HG02970 (cell line): ENCODE measurements around the gene TRIM4.
"Not testable (repeated sequence)": the region's sequence is repeated elsewhere in the genome, so short reads cannot be mapped to it uniquely, and the experiment has no call there.

Source experiments
- ATAC-seq: cut with Tn5 transposase; IDR thresholded peaks from one replicate; pipeline ENCODE4 v1.9.1; 2021; ENCODE audit warnings: mild to moderate bottlenecking, moderate library complexity, moderate number of reproducible peaks; ENCODE audit not compliant: unreplicated experiment, low FRiP score

TRIM4 gene

DNA sequence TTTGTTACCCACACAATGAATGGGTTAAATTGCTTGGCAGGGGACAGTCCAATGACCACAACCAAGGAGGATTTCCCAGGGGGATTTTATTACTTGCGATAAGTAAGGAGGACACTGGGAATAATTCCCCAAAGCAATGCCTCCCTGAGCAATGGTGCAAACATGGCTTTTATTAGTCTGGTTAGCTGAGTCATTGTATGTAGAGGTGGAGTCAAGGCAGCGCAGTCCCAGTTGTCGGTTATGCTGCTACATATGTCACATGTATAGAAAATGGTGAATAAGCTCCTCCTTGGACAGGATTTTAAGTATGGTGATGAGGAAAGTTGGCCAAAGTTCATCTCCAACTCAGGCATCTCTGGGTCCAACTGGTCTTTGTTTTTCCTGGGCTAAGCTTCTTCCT lies 3.9 kb upstream of the TRIM4 start:
- ATAC-seq = no peak

DNA sequence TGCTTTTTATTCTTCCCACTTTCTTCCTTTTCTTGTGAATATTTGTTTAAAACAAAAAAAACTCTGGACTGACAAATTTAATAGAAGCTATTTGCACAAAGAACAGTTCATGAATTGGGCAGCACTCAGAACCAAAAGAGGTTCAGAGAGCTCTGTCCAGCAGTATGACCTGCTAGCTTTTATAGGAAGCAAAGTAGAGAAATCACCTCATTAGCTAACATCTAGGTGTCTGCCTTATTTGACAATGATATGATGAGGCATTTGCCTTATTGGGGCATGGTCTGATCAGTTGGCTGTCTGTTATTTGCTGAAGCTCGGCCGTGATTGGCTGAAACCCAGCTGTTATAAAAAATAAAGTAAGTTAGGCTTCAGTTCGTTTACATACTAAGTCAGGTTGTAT lies 819 bp upstream of the TRIM4 start:
- no peak for ATAC-seq

DNA sequence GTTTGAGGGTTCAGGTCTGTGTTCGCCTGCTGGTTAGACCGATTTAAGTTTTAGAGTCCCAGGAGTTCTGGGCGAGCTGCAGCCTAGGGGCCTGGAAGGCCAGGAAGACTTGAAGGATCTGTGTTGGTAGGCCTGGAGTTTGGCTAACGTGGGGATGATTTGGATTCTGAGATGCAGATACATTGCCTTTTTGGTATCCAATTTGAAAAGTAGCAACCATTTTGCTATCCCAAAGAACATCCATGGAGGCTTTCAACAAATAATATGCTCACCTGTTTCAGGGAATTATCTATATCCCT lies 433 bp upstream of the TRIM4 start:
- ATAC-seq = no peak

DNA sequence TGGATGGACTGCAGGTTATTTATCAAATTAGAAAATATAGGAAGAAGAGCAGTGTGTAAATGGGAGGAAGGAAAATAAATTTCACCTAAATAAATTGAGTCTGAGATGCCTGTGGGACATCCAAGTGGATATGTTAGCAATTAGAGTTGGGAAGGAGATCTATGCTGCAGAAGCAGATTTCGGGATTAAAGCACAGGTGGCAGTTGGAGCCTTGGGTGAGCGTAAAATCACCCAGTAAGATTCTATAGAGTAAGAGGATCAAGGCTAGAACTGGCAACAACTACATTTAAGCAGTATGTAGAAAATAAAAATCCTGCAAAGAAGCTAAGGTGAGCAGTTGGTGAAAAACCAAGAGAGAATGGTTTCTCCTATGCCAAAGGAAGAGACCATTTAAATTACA lies 8.4 kb downstream of the TRIM4 start:
- no peak for ATAC-seq

DNA sequence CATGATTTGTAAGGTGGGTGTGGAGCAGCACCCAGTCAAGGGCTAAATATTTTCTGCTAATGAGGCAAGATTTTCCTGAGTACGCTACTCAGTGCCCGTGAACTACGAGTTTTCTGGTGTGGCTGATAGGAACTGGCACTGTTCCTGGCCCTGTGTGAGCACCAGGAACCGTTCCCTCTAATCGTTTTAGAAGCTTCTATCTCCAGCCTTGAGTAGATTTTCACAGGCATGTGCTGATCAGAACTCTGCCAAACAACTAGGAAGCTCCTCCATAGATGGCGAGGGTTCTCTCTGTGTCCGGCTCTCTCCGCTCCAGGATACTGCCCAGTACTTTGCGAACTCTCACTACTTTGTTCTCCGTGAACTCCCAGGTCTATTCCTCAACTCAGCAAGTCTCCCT lies 17.7 kb downstream of the TRIM4 start:
- ATAC-seq = no peak

DNA sequence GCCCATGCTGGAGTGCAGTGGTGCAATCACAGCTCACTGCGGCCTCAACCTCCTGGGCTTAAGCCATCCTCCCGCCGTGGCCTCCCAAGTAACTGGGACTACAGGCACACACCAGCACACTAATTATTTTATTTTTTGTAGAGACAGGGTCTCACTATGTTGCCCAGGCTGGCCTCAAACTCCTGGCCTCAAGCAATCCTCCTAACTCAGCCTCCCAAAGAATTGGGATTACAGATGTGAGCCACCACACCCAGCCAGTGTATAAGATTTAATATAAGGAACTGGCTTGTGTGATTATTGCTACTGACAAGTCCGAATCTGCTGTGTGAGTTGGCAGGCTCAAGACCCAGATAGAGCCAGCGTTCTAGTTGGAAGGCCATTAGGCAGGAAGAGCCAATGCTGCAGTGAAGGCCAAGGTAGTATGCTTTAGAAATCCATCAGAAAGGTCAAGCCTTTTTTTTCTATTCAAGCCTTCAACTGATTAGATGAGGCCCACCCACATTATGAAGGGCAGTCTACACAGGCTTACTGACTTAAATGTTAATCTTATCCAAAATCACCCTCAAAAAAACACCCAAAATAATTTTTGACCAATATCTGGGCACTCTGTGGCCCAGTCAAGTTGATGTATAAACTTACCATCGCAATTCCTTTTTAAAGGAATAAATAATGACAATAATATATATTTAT lies 19.4 kb downstream of the TRIM4 start:
- ATAC-seq = no peak

DNA sequence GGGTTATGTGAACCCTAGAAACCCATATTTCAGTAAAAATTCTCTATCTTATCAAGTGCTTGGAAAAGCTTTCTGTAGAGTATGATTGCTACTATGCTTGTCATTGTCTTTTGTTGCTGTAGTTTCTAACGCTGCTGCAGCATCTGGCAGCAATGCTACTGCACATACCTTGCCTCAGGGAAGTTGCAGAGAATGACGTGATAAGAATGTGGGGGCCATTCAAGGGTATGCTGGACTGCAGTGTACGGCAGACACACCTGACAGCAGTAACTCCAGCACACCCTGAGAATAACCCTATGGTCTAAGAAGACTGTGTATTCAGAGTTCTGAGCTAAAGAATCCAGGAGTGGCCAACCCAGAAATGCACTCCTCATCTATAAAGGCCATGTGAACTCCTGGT lies 20.5 kb downstream of the TRIM4 start:
- no peak for ATAC-seq

DNA sequence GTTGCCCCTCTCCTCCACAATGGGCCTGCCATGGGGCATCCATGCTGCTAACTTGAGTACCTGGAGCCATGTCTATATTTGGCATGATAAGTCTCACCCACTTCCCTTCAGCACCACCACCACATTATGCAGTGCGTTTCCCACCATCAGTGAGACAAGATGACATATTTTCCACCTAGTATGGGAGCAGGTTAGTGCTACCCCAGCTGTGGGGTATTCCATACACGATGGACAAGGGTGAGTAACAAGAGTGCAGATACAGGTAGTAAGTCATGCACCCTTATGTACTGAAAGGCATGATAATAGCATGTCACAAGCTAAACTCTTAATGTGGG lies 21.3 kb downstream of the TRIM4 start:
- no peak for ATAC-seq

DNA sequence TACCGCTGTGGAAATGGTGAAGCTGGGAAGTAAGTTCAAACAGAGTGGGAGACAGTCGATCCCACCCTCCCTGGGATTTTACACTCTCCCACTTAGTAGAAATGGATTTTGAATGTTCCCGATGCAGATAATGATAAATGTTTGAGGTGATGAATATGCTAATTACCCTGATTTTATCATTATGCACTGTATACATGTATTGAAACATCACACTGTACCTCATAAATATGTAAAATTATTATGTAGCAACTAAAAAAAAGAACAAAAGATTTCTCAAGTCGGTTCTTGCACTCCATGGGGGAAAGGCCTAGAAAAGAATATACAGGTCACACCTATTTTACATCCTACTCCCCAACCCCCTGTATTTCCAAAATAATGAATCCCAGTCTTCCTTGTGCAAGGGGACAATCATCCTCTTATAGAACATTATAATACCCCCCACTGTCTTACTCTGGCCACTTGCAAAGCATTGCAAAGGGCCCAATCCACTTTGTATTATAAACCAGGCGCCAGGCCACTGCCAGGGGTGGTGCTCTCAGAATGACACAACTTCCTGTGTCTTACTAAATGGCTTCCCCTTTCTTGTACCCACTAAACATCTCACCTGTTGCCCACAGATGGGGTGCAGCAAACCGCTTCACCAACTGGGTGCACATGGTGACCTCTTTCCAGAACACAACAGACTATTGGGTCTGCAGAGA lies 21.9 kb downstream of the TRIM4 start:
- no peak for ATAC-seq

DNA sequence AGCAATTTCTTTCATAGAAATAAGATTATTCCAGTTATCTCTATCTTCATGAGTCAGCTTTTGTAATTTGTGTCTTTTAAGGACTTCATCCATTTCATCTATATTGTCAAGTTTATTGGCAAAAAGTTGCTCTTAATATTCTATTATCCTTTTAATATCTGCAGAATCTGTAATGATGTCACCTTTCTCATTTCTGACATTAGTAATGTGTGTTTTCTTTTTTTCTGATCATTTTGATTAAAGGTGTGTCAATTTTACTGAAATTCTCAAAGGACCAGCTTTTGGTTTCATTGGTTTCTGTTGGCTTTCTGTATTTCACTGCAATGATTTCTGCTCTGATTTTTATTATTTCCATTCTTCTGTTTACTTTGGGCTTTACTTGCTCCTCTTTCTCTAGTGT lies 24.6 kb downstream of the TRIM4 start:
- ATAC-seq = no peak

DNA sequence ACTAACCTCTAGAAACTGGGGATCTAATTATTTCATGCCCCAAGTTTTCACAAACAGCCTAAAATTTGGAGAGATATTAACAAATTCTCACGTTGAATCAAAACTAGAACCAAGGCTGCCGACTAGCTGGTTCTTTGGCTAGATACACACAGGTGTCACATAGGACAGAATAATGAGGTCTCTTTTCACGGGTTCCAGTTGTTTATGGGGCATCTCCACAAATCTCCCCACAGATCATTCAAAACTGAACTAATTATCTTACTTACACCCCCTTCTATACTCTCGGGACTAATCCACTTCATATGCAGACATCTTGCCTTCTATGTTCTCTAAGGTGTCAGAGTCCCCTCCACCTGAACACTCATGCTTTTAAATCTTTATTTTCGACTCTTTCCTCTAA lies 26.1 kb downstream of the TRIM4 start:
- no peak for ATAC-seq

DNA sequence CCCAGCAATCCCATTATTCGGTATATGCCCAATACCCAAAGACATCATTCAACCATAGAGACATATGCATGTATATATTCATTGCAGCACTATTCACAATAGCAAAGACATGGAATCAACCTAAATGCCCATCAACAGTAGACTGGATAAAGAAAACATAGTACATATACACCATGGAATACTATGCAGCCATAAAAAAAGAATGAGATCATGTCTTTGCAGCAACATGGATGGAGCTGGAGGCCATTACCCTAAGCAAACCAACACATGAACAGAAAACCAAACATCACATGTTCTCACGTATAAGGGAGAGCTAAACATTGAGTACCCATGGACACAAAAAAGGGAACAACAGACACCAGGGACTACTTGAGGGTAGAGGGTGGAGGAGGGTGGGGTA lies 29.0 kb downstream of the TRIM4 start:
- not testable (repeated sequence) for ATAC-seq

DNA sequence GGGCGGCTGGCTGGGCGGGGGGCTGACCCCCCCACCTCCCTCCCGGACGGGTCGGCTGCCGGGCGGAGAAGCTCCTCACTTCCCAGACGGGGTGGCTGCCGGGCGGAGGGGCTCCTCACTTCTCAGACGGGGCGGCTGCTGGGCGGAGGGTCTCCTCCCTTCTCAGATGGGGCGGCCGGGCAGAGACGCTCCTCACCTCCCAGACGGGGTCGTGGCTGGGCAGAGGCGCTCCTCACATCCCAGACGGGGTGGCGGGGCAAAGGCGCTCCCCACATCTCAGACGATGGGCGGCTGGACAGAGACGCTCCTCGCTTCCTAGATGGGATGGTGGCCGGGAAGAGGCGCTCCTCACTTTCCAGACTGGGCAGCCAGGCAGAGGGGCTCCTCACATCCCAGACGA lies 31.0 kb downstream of the TRIM4 start:
- ATAC-seq = not testable (repeated sequence)

DNA sequence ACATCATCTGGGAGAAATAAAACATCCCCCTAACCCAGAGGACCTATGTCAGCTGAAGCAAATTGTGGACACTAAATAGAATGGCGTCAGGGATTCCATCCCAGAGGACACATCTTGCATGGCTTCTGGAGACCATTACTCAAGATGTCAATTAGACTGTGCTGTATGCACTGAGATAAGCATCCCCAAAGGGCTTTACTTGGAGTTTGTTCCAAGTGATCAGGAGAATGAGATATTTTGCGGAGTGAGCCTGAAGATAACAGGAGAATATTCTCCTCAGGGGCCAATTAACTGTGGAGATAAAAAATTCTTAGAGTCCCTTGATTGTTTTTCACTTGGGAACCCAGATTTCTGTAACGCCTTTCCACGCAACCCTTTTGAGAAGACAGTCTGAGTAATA lies 38.0 kb downstream of the TRIM4 start:
- no peak for ATAC-seq

DNA sequence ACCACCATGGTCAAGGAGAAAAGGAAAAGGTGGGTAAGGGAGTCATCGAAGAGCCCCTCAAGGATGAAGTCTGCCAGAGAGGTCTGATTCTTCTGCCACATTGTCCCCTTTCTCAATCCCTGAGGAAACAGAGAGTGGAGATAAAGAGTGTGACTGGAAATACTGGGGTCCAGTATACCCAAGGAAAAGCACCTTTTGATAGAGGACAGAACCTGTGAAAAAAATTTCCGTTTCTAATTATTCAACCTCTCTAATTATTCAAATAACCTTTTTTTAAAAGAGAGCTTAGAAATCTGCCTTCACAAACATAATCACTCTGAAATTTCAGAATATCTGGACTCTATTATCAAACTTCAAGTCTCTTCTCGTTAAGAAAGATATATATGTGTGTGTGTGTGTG lies 42.4 kb downstream of the TRIM4 start, which contains the start of gene OR2AE1:
TSS of gene OR2AE1 (minus strand) at position 101 of the 400 bp plus-strand sequence. CDS start at position 101, 0 bp downstream.
- no peak for ATAC-seq

DNA sequence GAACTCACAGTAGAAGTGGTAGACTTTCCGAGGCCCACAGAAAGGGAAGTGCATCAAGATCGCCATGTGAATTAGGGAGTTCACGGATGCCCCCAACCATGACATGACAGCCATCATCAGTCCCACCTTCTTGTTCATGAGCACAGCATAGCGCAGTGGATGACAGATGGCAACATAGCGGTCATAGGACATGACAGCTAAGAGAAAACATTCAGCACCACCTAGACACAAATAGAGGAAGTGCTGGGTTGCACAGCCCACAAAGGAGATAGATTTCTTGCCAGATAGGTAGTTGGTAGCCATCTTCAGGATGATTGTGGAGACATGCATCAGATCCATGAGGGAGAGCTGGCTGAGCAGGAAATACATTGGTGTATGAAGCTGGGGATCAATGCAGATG lies 42.8 kb downstream of the TRIM4 start:
- no peak for ATAC-seq

DNA sequence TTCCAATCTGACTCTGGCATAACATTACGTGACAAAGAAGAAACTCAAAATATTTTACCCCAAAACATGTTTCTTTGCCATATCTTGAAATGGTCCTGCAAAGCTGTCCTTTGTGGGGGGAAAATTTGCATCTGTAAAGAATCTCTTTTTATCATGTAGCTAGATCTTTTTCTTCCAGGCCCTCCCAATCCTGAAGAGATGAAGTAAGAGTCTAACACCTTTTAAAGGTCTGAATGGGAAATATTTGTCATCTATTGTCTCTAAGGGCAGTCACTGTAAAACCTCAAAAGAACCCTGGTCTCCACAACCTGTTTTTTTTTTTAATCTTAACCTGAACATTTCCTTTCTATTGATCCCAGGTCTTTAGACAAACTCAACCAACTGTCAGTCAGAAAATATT lies 51.1 kb downstream of the TRIM4 start:
- ATAC-seq = no peak

DNA sequence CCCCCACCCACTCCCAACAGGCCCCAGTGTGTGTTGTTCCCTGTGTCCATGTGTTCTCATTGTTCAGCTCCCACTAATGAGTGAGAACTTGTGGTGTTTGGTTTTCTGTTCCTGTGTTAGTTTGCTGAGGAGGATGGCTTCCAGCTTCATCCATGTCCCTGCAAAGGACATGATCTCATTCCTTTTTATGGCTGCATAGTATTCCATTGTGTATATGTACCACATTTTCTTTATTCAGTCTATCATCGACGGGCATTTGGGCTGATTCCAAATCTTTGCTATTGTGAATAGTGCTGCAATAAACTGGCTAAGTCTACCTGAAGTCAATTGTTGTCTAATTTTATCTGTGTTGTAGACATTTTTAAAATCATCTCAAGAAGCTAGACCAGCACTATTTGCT lies 51.9 kb downstream of the TRIM4 start:
- ATAC-seq = not testable (repeated sequence)

DNA sequence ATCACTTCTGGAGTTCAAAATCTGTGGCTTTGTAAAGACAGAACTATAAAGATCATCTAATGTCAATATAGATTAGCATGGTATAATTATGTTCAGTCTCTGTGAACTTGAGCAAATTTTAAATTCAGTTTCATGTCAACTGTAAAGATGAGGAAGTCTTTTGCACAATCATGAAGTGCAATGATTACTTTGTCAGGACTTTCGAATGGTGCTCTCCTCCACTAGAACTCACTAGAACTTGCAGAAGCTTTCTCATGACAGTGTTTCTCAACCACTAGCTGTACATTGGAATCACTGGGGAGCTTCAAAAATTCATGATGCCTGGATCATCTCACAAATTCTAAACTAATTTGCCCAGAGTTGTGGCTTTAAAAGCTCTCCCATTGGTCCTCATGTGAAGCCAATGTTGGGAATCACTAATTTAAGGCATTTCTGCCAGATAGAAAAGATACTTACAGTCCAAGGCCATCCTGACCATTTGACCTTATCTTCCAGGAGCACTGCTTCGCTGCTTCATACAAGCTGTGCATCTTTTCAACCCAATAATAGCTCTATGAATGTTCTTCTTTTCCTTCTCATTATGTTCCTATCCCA lies 55.4 kb downstream of the TRIM4 start:
- no peak for ATAC-seq

DNA sequence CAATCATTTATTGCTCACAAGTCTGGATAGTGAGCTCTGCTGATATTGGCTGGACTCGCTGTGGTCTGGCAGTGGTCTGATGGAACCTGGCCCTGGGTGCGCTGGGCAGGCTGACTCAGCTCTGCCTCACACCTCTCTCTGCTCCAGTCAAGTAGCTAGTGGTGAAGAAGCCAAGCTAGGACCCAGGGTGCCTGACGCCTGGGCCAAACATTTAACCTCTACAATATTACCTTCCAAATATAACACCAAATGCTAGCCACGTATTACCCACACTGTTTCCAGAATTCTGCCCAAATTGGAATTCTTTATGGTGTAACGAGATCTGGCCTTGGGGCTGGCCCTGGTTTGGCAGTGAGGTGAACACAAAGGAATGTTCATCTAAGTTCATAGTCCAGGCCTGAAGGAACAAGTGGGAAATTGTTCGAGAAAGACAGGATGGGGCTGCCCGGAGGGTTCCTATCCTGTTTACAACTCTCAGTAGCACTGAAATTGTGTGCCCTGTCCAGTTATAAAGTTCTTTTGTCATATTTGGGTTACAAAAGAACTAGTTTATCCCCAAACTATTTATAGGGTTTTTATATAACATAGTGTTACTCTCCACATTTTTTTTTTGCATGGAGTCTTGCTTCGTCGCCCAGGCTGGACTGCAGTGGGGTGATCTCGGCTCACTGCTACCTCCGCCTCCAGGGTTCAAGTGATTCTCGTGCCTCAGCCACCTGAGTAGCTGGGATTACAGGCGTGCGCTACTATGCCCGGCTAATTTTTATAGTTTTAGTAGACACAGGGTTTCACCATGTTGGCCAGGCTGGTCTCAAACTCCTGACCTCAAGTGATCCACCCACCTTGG lies 58.8 kb downstream of the TRIM4 start:
- ATAC-seq = no peak

DNA sequence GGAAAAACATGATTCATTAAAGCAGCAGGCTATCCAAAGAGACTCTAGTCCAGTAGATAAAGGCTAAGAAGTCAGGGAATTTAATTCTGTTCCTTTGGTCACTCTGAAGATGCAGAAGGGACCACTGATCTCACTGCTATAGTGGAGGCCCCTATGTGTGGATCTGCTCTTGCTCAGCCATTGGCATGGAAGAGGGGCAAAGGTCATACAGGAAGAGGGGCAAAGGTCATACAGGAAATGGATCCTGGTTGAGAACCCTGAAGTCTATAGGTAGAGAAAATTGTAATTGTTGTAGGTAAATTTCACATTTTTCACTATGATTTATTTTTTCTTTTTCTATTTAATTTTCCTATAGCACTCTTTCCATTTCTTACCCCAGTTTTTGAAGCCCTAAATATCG lies 64.1 kb downstream of the TRIM4 start:
- ATAC-seq = no peak
